OCI-LY3 (cell line): ENCODE results near the gene IFFO2.

Source experiments
- CTCF ChIP-seq: fragments of 200-600, 300-600 bp; sonication (generic); IDR thresholded peaks from 2 replicates; pipeline ENCODE4 v1.5.1; 2014; ENCODE audit warnings: antibody characterized with exemption, low read length, low read depth
- EZH2phosphoT487 ChIP-seq: fragments of 200-600 bp; shearing (Covaris generic); IDR thresholded peaks from 2 replicates; pipeline ENCODE4 v1.6.1; 2018; ENCODE audit warnings: antibody characterized with exemption, mixed run types, low read depth

- TF ChIP-seq CTCF (no peak), EZH2phosphoT487 (no peak)
Observed at GRCh38 chr1:18903291-18903756, 53.2 kb downstream of the IFFO2 start.
